ENCODE data around the gene EXD1. TPM values are rescaled to one million over a fixed set of nuclear protein-coding genes. Genes with fewer than 3 reads are reported as not detected.

The EXD1 gene
- total and polyA plus RNA-seq, 9 of the 15 experiments (the other 6 are each of a cell fraction or from before 2014, with no cell fraction given): not detected

DNA sequence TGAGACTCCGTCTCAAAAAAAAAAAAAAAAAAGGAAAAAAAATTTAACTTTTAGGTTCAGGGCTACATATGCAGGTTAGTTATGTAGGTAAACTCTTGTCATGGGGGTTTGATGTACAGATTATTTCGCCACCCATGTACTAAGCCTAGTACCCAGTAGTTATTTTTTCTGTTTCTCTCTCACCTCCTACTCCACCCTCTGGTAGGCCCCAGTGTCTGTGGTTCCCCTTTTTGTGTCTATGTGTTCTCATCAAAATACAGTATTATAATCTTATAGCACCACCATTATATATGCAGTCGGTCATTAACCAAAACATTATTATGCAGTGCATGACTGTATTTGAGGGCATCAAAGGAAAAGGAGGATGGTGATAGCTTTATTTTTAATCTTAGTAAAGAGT, 47.8 kb upstream of the EXD1 start:
- peaks cover 3% of the 10 kb centered on the region; the same call in 1 of the 3 replicates for H3K79me2 ChIP-seq (ENCODE audit: control insufficient read depth, insufficient read depth, low read length)
- intact Hi-C loops (cut with micrococcal nuclease): no loop called here
- H3K9me3 ChIP-seq (replicated peaks; ENCODE audit: control insufficient read depth, insufficient read depth, low read depth, low read length): no peaks in the 10 kb centered on the region
- in situ Hi-C loops (cut with MboI): no loop called here
- CTCF ChIA-PET (ENCODE audit: low intra/inter-chr PET ratio): no interaction called here
- no peaks in the 10 kb centered on the region for H3K9me1 ChIP-seq (ENCODE audit: control insufficient read depth, insufficient read depth, low read length)
- no peak overlapping the region for H3K4me2 ChIP-seq (ENCODE audit: insufficient read depth, low read length)
- POLR2A ChIA-PET: interaction anchor here (1.2 kb wide), 1 partner anchor 54 kb away, joined by 3 read pairs; the partner anchor contains the start of genes NUSAP1 and OIP5
- DNase-seq (ENCODE audit: extremely low read depth in 1 of 4, low spot score in 3 of 4) (no peak), ATAC-seq (no peak), FAIRE-seq (no peak)
- H3K4me3 ChIP-seq: no peak overlapping the region
- H3K9ac ChIP-seq (ENCODE audit: insufficient read depth in 1 of 2, low read depth in 2 of 2, low read length in 2 of 2): no peak overlapping the region
- TF ChIP-seq, protein P1, sequence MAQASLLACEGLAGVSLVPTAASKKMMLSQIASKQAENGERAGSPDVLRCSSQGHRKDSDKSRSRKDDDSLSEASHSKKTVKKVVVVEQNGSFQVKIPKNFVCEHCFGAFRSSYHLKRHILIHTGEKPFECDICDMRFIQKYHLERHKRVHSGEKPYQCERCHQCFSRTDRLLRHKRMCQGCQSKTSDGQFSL (CRISPR knock-in tag; IDR thresholded peaks at IDR 0.05): no peak
- TF ChIP-seq, protein P1 (tag; IDR thresholded peaks at IDR 0.05): no peak
- no peak for TF ChIP-seq YY1 (IDR thresholded peaks at IDR 0.05; ENCODE audit: borderline replicate concordance in 1 of 3, control insufficient read depth in 1 of 3, extremely low read depth in 1 of 3, insufficient read depth in 3 of 3, insufficient read length in 1 of 3, insufficient replicate concordance in 2 of 3, low read depth in 1 of 3, low read length in 2 of 3)
- no TSS peak for BruUV-seq (replicated peaks)
- peaks cover 4% of the 10 kb centered on the region in 2 experiments; a peak in 3 of 5 replicates for H3K4me1 ChIP-seq (replicated peaks in 1 of 2; ENCODE audit: control insufficient read depth in 2 of 2, insufficient read depth in 2 of 2, low read length in 2 of 2)
- no peak overlapping the region for H3K27ac ChIP-seq (ENCODE audit: extremely low read depth, low read depth, low read length)
- 83% methylated on average over 2 of the region's 3 CpGs for WGBS (ENCODE audit: insufficient coverage, low coverage, missing lambda C conversion rate)
- H3K36me3 ChIP-seq (ENCODE audit: control insufficient read depth, insufficient read depth, low read length): peaks cover 43% of the 10 kb centered on the region; the same call in 2 of the 3 replicates
- no peaks in the 10 kb centered on the region for H3K27me3 ChIP-seq (ENCODE audit: control insufficient read depth in 2 of 2, insufficient read depth in 2 of 2, low read length in 2 of 2)
- no peaks in the 10 kb centered on the region for H4K20me1 ChIP-seq (replicated peaks; ENCODE audit: control insufficient read depth, insufficient read depth, low read length)
- H2AFZ ChIP-seq (ENCODE audit: low read depth, low read length): no peak overlapping the region

DNA sequence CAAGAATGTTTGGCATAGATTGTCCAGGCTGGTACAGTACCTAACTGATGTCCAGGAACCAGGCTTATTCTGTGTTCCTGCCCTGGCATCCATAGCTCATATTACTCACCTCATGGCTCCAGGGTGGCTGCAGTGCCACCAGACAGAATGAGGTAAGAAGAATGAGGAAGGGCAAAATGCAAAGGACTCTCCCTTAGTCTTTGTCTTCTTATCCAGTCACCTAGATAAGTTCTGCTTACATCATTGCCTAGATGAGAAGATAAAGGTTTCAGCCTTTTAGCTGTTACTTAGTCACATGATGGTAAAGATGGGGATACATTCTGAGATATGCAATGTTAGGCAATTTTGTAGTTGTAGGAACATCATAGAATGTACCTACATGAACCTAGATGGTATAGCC, 46.3 kb upstream of the EXD1 start:
- ATAC-seq (no peak), FAIRE-seq (no peak), DNase-seq (ENCODE audit: extremely low read depth in 1 of 4, low spot score in 3 of 4) (no peak)
- CTCF ChIA-PET (ENCODE audit: low intra/inter-chr PET ratio): no interaction called here
- in situ Hi-C loops (cut with MboI) (no loop called here), intact Hi-C loops (cut with micrococcal nuclease) (no loop called here)
- Histone ChIP-seq H3K9ac (ENCODE audit: insufficient read depth in 1 of 2, low read depth in 2 of 2, low read length in 2 of 2) (peak overlapping the region in 1 of 2 experiments; percentile 30; a peak in 1 of 4 replicates), H3K27me3 (ENCODE audit: control insufficient read depth in 2 of 2, insufficient read depth in 2 of 2, low read length in 2 of 2) (no peaks in the 10 kb centered on the region), H3K79me2 (ENCODE audit: control insufficient read depth, insufficient read depth, low read length) (no peaks in the 10 kb centered on the region), H3K27ac (ENCODE audit: extremely low read depth, low read depth, low read length) (no peak overlapping the region), H3K4me2 (ENCODE audit: insufficient read depth, low read length) (no peak overlapping the region; the same call in 1 of the 2 replicates), H2AFZ (ENCODE audit: low read depth, low read length) (no peak overlapping the region), H3K4me1 (replicated peaks in 1 of 2; ENCODE audit: control insufficient read depth in 2 of 2, insufficient read depth in 2 of 2, low read length in 2 of 2) (no peaks in the 10 kb centered on the region; a peak in 1 of 5 replicates), H3K4me3 (no peak overlapping the region), H3K9me3 (replicated peaks; ENCODE audit: control insufficient read depth, insufficient read depth, low read depth, low read length) (no peaks in the 10 kb centered on the region), H3K36me3 (ENCODE audit: control insufficient read depth, insufficient read depth, low read length) (peaks cover 48% of the 10 kb centered on the region; the same call in 2 of the 3 replicates), H3K9me1 (ENCODE audit: control insufficient read depth, insufficient read depth, low read length) (no peaks in the 10 kb centered on the region), H4K20me1 (replicated peaks; ENCODE audit: control insufficient read depth, insufficient read depth, low read length) (no peaks in the 10 kb centered on the region)
- POLR2A ChIA-PET: no interaction called here
- BruUV-seq (replicated peaks): no TSS peak
- TF ChIP-seq TEAD1 (CRISPR knock-in tag; IDR thresholded peaks at IDR 0.05): 0 out of 4 replicates have a peak, but pooled peaks of 1 of the 2 experiments have one; percentile 43
- TF ChIP-seq SOX6 (IDR thresholded peaks at IDR 0.05): peak; percentile 82; the same call in 1 of the 2 replicates
- no peak for TF ChIP-seq GTF2F1 (IDR thresholded peaks at IDR 0.05; ENCODE audit: low read depth, low read length)
- no peak for TF ChIP-seq ZNF551 (CRISPR knock-in tag; IDR thresholded peaks at IDR 0.05)
- peak; percentile 33; the same call in 1 of the 2 replicates for TF ChIP-seq JUND (IDR thresholded peaks at IDR 0.05; ENCODE audit: borderline replicate concordance, low read depth, low read length)
- peak; percentile 38; the same call in 1 of the 3 replicates for TF ChIP-seq JUND (tag; IDR thresholded peaks at IDR 0.05; ENCODE audit: borderline replicate concordance, low read depth, low read length)
- peak; percentile 57; the same call in 1 of the 2 replicates for TF ChIP-seq ELF1 (tag; IDR thresholded peaks at IDR 0.05)
- TF ChIP-seq, protein P2, sequence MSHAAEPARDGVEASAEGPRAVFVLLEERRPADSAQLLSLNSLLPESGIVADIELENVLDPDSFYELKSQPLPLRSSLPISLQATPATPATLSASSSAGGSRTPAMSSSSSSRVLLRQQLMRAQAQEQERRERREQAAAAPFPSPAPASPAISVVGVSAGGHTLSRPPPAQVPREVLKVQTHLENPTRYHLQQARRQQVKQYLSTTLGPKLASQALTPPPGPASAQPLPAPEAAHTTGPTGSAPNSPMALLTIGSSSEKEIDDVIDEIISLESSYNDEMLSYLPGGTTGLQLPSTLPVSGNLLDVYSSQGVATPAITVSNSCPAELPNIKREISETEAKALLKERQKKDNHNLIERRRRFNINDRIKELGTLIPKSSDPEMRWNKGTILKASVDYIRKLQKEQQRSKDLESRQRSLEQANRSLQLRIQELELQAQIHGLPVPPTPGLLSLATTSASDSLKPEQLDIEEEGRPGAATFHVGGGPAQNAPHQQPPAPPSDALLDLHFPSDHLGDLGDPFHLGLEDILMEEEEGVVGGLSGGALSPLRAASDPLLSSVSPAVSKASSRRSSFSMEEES (CRISPR knock-in tag; IDR thresholded peaks at IDR 0.05): peak; percentile 80
- no peak for TF ChIP-seq ZNF644 (tag; IDR thresholded peaks at IDR 0.05; ENCODE audit: low read depth)

All from K562 (cell line).